GM23248 (cell line): Measurements from ENCODE around the gene MIAT.

Source experiments
- EZH2 ChIP-seq: fragments of 200-600 bp; sonication (generic); IDR thresholded peaks from 2 replicates; pipeline ENCODE4 v1.6.1; 2018; ENCODE audit warnings: antibody characterized with exemption, mild to moderate bottlenecking; ENCODE audit not compliant: insufficient read depth, poor library complexity, severe bottlenecking
- EZH2phosphoT487 ChIP-seq: fragments of 200-600 bp; sonication (generic); IDR thresholded peaks from 2 replicates; pipeline ENCODE4 v1.6.1; 2018; ENCODE audit warnings: antibody characterized with exemption, moderate library complexity, mild to moderate bottlenecking, low read depth; ENCODE audit not compliant: insufficient read depth

- TF ChIP-seq EZH2phosphoT487 (no peak), EZH2 (no peak)
Observed at GRCh38 chr22:26663374-26663923, 6.1 kb downstream of the MIAT start.
